HL-60 (cell line): ENCODE results near the gene KPTN.

Experiments
- CTCF ChIP-seq: IDR thresholded peaks from one replicate; pipeline ENCODE4 v1.5.1; 2011; ENCODE audit warnings: low read length, control low read depth, inconsistent platforms; ENCODE audit not compliant: insufficient read depth
- POLR2AphosphoS5 ChIP-seq: IDR thresholded peaks from 2 replicates; pipeline ENCODE4 v1.6.1; 2012; ENCODE audit warnings: low read depth

GRCh38 chr19:47475465-47475864 is 8.6 kb downstream of the KPTN start:
- TF ChIP-seq POLR2AphosphoS5, result no peak
- TF ChIP-seq CTCF, result no peak
